ENCODE data around the gene MTX2. TPM values are rescaled to one million over a fixed set of nuclear protein-coding genes. Genes with fewer than 3 reads are reported as not detected.

MTX2 gene
- total and polyA plus RNA-seq, 2 donors (not counting 3 experiments of a cell fraction or from before 2014, with no cell fraction given): 31.3 TPM

DNA sequence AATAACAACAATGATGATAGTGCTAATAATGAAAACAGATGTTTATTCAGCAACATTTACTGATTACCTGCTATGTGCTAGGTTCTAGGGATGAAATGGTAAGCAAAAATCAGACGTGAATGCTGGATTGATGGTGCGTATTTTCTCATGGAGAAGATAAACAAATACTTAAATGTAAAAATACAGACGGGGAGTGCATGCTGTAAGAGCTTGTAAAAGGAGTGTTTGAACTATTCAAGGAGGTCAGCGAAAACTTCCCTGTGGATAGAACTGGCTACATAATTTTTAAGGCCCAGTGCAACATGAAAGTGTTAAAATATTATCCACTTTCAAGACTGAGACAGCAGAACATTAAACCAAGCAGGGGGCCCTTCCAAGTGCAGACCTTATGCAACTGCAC, 22.1 kb downstream of the MTX2 start:
- FAIRE-seq (no peak), DNase-seq (ENCODE audit: low read depth, low spot score) (no peak)
- BruUV-seq (replicated peaks): no TSS peak
- no peak overlapping the region for H3K9ac ChIP-seq (replicated peaks; ENCODE audit: extremely low read depth, insufficient read depth, low read length)
- dilution Hi-C loops (cut with MboI; ENCODE audit: extremely low pct_ligation_motif_present, low sequenced_read_pairs): no loop called here
- ChIA-PET CTCF (no interaction called here), POLR2A (no interaction called here)
- no peaks in the 10 kb centered on the region for H3K27me3 ChIP-seq (ENCODE audit: control insufficient read depth in 2 of 2, insufficient read depth in 2 of 2, low read length in 2 of 2)
- no peaks in the 10 kb centered on the region for H3K36me3 ChIP-seq (ENCODE audit: control insufficient read depth in 2 of 2, extremely low read depth in 1 of 2, insufficient read depth in 2 of 2, low read length in 2 of 2)
- no peaks in the 10 kb centered on the region for H3K4me1 ChIP-seq (ENCODE audit: control insufficient read depth, extremely low read depth, insufficient read depth, low read length)
- intact Hi-C loops (cut with micrococcal nuclease): no loop called here
- no peaks in the 10 kb centered on the region for H3K9me1 ChIP-seq (replicated peaks; ENCODE audit: control insufficient read depth, extremely low read depth, insufficient read depth, low read length)
- H2AFZ ChIP-seq (ENCODE audit: low read depth, low read length): no peak overlapping the region
- no peak overlapping the region for H3K4me2 ChIP-seq (ENCODE audit: insufficient read depth, low read length)
- no peak overlapping the region for H3K4me3 ChIP-seq (replicated peaks in 1 of 3; ENCODE audit: insufficient read depth in 1 of 3, low read depth in 1 of 3, low read length in 3 of 3)
- no peaks in the 10 kb centered on the region for H4K20me1 ChIP-seq (replicated peaks; ENCODE audit: control insufficient read depth, extremely low read depth, insufficient read depth, low read length)
- TF ChIP-seq, protein P1, sequence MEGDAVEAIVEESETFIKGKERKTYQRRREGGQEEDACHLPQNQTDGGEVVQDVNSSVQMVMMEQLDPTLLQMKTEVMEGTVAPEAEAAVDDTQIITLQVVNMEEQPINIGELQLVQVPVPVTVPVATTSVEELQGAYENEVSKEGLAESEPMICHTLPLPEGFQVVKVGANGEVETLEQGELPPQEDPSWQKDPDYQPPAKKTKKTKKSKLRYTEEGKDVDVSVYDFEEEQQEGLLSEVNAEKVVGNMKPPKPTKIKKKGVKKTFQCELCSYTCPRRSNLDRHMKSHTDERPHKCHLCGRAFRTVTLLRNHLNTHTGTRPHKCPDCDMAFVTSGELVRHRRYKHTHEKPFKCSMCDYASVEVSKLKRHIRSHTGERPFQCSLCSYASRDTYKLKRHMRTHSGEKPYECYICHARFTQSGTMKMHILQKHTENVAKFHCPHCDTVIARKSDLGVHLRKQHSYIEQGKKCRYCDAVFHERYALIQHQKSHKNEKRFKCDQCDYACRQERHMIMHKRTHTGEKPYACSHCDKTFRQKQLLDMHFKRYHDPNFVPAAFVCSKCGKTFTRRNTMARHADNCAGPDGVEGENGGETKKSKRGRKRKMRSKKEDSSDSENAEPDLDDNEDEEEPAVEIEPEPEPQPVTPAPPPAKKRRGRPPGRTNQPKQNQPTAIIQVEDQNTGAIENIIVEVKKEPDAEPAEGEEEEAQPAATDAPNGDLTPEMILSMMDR (IDR thresholded peaks at IDR 0.05; ENCODE audit: extremely low read depth in 1 of 2, insufficient read depth in 1 of 2, low read depth in 1 of 2, low read length in 2 of 2): no peak
- TF ChIP-seq FOS (IDR thresholded peaks at IDR 0.05; ENCODE audit: borderline replicate concordance, insufficient read depth, low read length) (no peak), POLR2AphosphoS5 (IDR thresholded peaks at IDR 0.05; ENCODE audit: insufficient read depth, low read depth, low read length) (no peak), POLR2A (IDR thresholded peaks at IDR 0.05; ENCODE audit: low read depth, low read length) (no peak), GATA2 (IDR thresholded peaks at IDR 0.05; ENCODE audit: insufficient read depth, insufficient read length, low read depth, low read length) (no peak), JUN (IDR thresholded peaks at IDR 0.05; ENCODE audit: borderline replicate concordance, insufficient read depth, insufficient read length, low read depth) (no peak), EZH2 (IDR thresholded peaks at IDR 0.05; ENCODE audit: borderline replicate concordance, low read depth, low read length, severe bottlenecking) (no peak), MYC (IDR thresholded peaks at IDR 0.05; ENCODE audit: low read depth, low read length) (no peak)
- TF ChIP-seq, protein P2, sequence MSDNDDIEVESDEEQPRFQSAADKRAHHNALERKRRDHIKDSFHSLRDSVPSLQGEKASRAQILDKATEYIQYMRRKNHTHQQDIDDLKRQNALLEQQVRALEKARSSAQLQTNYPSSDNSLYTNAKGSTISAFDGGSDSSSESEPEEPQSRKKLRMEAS (IDR thresholded peaks at IDR 0.05; ENCODE audit: insufficient read depth, insufficient read length): no peak
- H3K27ac ChIP-seq (ENCODE audit: insufficient read depth, low read depth, low read length): no peak overlapping the region
- peaks cover 43% of the 10 kb centered on the region for H3K79me2 ChIP-seq (ENCODE audit: control insufficient read depth, insufficient read depth, low read length)
- H3K9me3 ChIP-seq (replicated peaks; ENCODE audit: control insufficient read depth, insufficient read depth, low read length): no peaks in the 10 kb centered on the region
